Calu3 (cell line): ENCODE data around the gene RAB10. TPM values are rescaled to one million over a fixed set of nuclear protein-coding genes. Genes with fewer than 3 reads are reported as not detected.

Experiments
- BruUV-seq: library from RNA; stranded (reverse); fragments of 400-500 nt; replicated peaks from 2 replicates; lab custom pipeline; 2021; lab: Mats Ljungman, UMichigan
- CTCF ChIA-PET: fragments of 300-600 bp; sonication (Branson Sonifier 250); formaldehyde crosslinking; loops from one replicate; lab custom pipeline; 2022; ENCODE audit warnings: antibody characterized with exemption; lab: Charles Lee
- DNase-seq: peaks from one replicate; pipeline ENCODE4 v3.0.0; 2022
- H3K27ac Mint-ChIP-seq: one replicate; pipeline ENCODE4 v1.8.0; 2022; ENCODE audit warnings: mixed read lengths; ENCODE audit not compliant: unreplicated experiment
- H3K27me3 Mint-ChIP-seq: one replicate; pipeline ENCODE4 v1.8.0; 2022; ENCODE audit warnings: mixed read lengths; ENCODE audit not compliant: unreplicated experiment
- H3K36me3 Mint-ChIP-seq: one replicate; pipeline ENCODE4 v1.8.0; 2022; ENCODE audit warnings: mild to moderate bottlenecking, moderate library complexity, mixed read lengths; ENCODE audit not compliant: insufficient read depth, unreplicated experiment
- H3K4me1 Mint-ChIP-seq: one replicate; pipeline ENCODE4 v1.8.0; 2022; ENCODE audit warnings: mild to moderate bottlenecking, low read depth, mixed read lengths; ENCODE audit not compliant: unreplicated experiment
- H3K4me3 Mint-ChIP-seq: one replicate; pipeline ENCODE4 v1.8.0; 2022; ENCODE audit warnings: mild to moderate bottlenecking, low read depth, moderate library complexity, mixed read lengths; ENCODE audit not compliant: unreplicated experiment
- H3K9me3 Mint-ChIP-seq: one replicate; pipeline ENCODE4 v1.8.0; 2022; ENCODE audit warnings: low read depth, mixed read lengths; ENCODE audit not compliant: unreplicated experiment
- intact Hi-C: fragments of 100-400 bp; cut with micrococcal nuclease; formaldehyde crosslinking; loops from one replicate; pipeline ENCODE4 v1.10.0; 2022; ENCODE audit not compliant: unreplicated experiment
- total RNA-seq: library from RNA; stranded (reverse); gene quantifications from 2 replicates; pipeline ENCODE4 v1.2.3, GENCODE V29; 2022
- TF ChIP-seq, protein P1 (sequence below): fragments of 200-600 bp; IDR thresholded peaks from one replicate; pipeline ENCODE4 v1.8.0; 2022; ENCODE audit warnings: antibody characterized with exemption; ENCODE audit not compliant: unreplicated experiment

RAB10 gene
- total RNA-seq, 1 experiment from 2014 or later, result 149 TPM

DNA sequence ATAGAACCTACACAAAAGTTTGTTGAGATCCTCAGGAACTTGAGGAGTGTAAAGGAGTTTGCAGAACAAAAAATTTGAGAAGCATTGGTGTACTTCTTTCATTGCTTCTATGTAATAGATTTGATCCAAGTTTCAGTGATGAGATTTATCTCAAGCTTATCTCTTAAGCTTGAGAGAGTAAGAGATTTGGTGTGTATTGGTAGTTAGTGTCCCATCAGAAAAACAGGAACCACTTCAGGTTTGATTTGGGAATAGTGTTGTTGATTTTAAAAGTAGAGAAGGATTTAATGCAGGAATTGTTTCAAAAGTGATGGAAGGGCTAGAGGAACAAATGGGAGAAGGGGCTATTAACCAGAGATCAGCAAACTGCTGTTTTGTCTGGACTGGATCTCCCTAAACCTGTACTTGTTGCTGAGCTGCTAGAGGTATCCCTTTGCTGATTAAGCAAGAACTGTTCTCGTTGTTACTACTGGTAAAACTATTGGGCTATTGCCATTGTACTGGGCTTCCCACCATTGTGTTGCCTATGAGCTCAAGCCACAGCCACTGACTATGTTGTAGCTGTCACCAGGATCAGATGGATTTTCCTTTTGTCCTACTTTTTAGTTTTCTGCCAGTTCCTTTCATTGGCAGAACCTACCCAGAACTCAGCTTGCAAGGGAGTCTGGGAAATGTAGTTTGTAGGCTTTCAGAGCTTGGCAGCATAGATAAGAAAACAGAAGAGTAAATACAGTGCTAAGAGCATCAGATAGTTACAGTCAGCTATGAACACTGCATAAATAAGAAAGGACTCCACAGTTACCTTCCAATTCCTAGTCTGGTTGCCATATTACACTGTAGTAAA lies 39.3 kb downstream of the RAB10 start:
- CTCF ChIA-PET, result interaction anchor here (0.6 to 2.5 kb wide), 2 partner anchors 15 to 282 kb away, joined by 4 to 9 read pairs; no protein-coding TSS in a partner anchor
- no TSS peak for BruUV-seq

DNA sequence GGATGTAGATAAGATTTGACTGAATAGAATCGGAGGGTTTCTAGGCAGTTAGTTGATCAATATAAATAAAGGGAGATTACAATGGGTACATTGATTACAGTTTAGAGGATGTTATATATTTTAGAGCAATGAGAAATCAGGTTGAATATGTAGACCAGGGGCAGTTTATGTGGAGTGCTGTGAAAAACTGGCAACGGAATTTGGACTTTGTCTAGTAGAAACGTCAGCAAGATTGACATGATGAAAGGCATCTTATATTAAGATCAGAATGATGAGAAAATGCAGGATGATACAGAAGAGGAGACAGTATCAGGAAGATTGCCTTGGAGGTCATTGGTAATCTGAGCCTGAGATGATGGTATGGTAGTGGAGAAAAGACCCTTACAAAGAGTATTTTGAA lies 39.9 kb downstream of the RAB10 start:
- intact Hi-C loops, result loop anchor here (5.0 kb wide), 1 partner anchor 37 kb away; no protein-coding TSS in a partner anchor
- CTCF ChIA-PET, result interaction anchor here (0.6 to 2.5 kb wide), 2 partner anchors 14 to 281 kb away, joined by 4 to 9 read pairs; no protein-coding TSS in a partner anchor

More for the DNA sequence above, 39.3 kb downstream of the RAB10 start:
- H3K36me3 Mint-ChIP-seq, result peaks cover 7% of the 10 kb centered on the region
- peaks cover 51% of the 10 kb centered on the region for H3K4me1 Mint-ChIP-seq
- no peaks in the 10 kb centered on the region for H3K9me3 Mint-ChIP-seq
- TF ChIP-seq, protein P1, sequence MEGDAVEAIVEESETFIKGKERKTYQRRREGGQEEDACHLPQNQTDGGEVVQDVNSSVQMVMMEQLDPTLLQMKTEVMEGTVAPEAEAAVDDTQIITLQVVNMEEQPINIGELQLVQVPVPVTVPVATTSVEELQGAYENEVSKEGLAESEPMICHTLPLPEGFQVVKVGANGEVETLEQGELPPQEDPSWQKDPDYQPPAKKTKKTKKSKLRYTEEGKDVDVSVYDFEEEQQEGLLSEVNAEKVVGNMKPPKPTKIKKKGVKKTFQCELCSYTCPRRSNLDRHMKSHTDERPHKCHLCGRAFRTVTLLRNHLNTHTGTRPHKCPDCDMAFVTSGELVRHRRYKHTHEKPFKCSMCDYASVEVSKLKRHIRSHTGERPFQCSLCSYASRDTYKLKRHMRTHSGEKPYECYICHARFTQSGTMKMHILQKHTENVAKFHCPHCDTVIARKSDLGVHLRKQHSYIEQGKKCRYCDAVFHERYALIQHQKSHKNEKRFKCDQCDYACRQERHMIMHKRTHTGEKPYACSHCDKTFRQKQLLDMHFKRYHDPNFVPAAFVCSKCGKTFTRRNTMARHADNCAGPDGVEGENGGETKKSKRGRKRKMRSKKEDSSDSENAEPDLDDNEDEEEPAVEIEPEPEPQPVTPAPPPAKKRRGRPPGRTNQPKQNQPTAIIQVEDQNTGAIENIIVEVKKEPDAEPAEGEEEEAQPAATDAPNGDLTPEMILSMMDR, result no peak
- H3K27ac Mint-ChIP-seq, result peak overlapping the region; percentile 46
- H3K27me3 Mint-ChIP-seq, result no peaks in the 10 kb centered on the region
- H3K4me3 Mint-ChIP-seq, result peak overlapping the region; percentile 15
- intact Hi-C loops, result loop anchor here (5.0 kb wide), 1 partner anchor 36 kb away; no protein-coding TSS in a partner anchor
- DNase-seq, result no peak

DNA sequence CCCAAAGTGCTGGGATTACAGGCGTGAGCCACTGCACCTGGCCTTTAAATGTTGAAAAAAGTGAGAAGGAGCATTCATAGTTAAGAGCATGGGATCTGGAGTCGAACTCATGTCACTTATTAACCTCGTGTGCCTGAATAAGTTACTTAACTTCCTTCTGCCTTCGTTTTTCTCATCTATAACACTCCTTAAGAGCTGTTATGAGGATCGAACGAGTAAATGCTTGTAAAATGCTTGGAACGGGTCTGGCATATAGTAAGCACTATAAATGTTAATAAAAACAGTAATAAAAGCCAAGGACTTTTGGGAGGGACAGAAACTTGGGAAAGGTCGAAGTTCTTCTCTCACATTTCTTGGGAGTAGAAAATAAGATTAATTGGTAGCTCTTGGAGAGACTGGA lies 40.8 kb downstream of the RAB10 start:
- intact Hi-C loops, result loop anchor here (5.0 kb wide), 1 partner anchor 37 kb away; no protein-coding TSS in a partner anchor
- Mint-ChIP-seq H3K4me1 (peaks cover 49% of the 10 kb centered on the region), H3K4me3 (peak overlapping the region; percentile 15), H3K36me3 (peaks cover 10% of the 10 kb centered on the region), H3K9me3 (no peaks in the 10 kb centered on the region), H3K27ac (peak overlapping the region; percentile 46), H3K27me3 (no peaks in the 10 kb centered on the region)
- BruUV-seq, result no TSS peak
- CTCF ChIA-PET, result interaction anchor here (1.6 to 2.5 kb wide), 2 partner anchors 13 to 83 kb away, joined by 4 to 9 read pairs; no protein-coding TSS in a partner anchor
- TF ChIP-seq, protein P1, result no peak
- no peak for DNase-seq

More for the DNA sequence above, 39.9 kb downstream of the RAB10 start:
- peak overlapping the region; percentile 15 for H3K4me3 Mint-ChIP-seq
- peaks cover 51% of the 10 kb centered on the region for H3K4me1 Mint-ChIP-seq
- no peaks in the 10 kb centered on the region for H3K27me3 Mint-ChIP-seq
- TF ChIP-seq, protein P1, result no peak
- H3K9me3 Mint-ChIP-seq, result no peaks in the 10 kb centered on the region
- peaks cover 6% of the 10 kb centered on the region for H3K36me3 Mint-ChIP-seq
- no TSS peak for BruUV-seq
- peak overlapping the region; percentile 46 for H3K27ac Mint-ChIP-seq
- no peak for DNase-seq

DNA sequence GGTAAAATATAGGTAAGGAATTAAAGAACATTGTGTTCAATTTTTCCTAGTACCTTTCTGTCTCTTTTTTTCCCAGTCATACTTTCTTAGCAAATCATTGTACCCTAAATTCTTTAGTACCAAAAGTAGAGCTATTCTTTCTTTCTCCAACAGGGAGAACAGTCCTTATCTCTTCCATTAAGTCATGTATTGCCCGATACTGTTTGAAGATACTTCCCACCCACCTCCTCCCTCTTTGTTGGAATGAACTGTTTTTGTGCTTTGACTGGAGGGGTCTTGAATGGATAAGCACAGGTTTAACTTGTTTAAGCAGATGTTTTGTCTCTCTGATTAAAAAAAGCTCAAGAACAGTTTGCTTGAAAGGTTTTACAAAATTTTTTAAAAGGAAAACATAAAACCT lies 41.3 kb downstream of the RAB10 start:
- TF ChIP-seq, protein P1, result no peak
- no peaks in the 10 kb centered on the region for H3K9me3 Mint-ChIP-seq
- no peak for DNase-seq
- peaks cover 49% of the 10 kb centered on the region for H3K4me1 Mint-ChIP-seq
- no TSS peak for BruUV-seq
- CTCF ChIA-PET, result interaction anchor here (1.6 to 2.5 kb wide), 2 partner anchors 13 to 84 kb away, joined by 4 to 9 read pairs; no protein-coding TSS in a partner anchor
- H3K36me3 Mint-ChIP-seq, result peaks cover 12% of the 10 kb centered on the region
- H3K4me3 Mint-ChIP-seq, result peak overlapping the region; percentile 15
- no peaks in the 10 kb centered on the region for H3K27me3 Mint-ChIP-seq
- intact Hi-C loops, result no loop called here
- peak overlapping the region; percentile 46 for H3K27ac Mint-ChIP-seq
